Body of pancreas (tissue), 4 donors: ENCODE results near the gene DOK3. TPM values are rescaled to one million over a fixed set of nuclear protein-coding genes. Genes with fewer than 3 reads are reported as not detected.

ENCODE experiments used
- ATAC-seq: fragments of 150-250 bp; one replicate; pipeline ENCODE4 v1.9.1; 2016
- DNase-seq, 4 donors: peaks; one replicate each; pipeline ENCODE4 v3.0.0-alpha.2; 2019
- H3K27ac ChIP-seq, 4 donors: fragments of 200-600 bp; sonication (generic); 1 replicate in 3 of 4; 2 replicates in 1 of 4; pipeline versions ENCODE4 v1.5.1 to v1.6.1; 2016 to 2019; ENCODE audit warnings: mild to moderate bottlenecking in 1 of 4, mixed read lengths in 1 of 4, moderate library complexity in 1 of 4
- H3K27me3 ChIP-seq, 2 donors: fragments of 200-600 bp; sonication (generic); one replicate each; pipeline ENCODE4 v1.6.0; 2016; ENCODE audit warnings: mild to moderate bottlenecking in 1 of 2
- H3K36me3 ChIP-seq, 2 donors: fragments of 200-600 bp; sonication (generic); replicated peaks in 1 of 2; 2 replicates each; pipeline ENCODE4 v1.5.1; 2016; ENCODE audit warnings: low read depth in 2 of 2; ENCODE audit not compliant: insufficient read depth in 1 of 2
- H3K4me1 ChIP-seq: fragments of 200-600 bp; sonication (generic); one replicate; pipeline ENCODE4 v1.6.0; 2016
- H3K4me3 ChIP-seq, 2 donors: fragments of 200-600 bp; sonication (generic); 1 replicate in 1 of 2; 2 replicates in 1 of 2; pipeline ENCODE4 v1.5.1; 2016 to 2019
- H3K9me3 ChIP-seq, 3 donors: fragments of 200-600 bp; sonication (generic); 1 replicate in 2 of 3; 2 replicates in 1 of 3; pipeline ENCODE4 v1.5.1; 2016
- CTCF ChIP-seq, 7 experiments: fragments of 450-650 bp in 4 of 7; fragments of 200-600 bp in 3 of 7; sonication (generic) in 3 of 7; IDR thresholded peaks; one replicate each; pipeline ENCODE4 v1.5.1; 2016 to 2019; ENCODE audit warnings: antibody characterized with exemption in 7 of 7
- POLR2A ChIP-seq, 3 donors: fragments of 450-650 bp; IDR thresholded peaks; one replicate each; pipeline ENCODE4 v1.6.1; 2016; ENCODE audit warnings: antibody characterized with exemption in 3 of 3, mild to moderate bottlenecking in 2 of 3
- WGBS, 2 donors: methylation state at CpG; one replicate each; pipeline ENCODE4 v1.1.5; 2017; 5-methylcytosine and 5-hydroxymethylcytosine counted together
- intact Hi-C: fragments of 100-400 bp; cut with DNase I; formaldehyde crosslinking; loops from one replicate; pipeline ENCODE4 v1.15.1; 2023
- total RNA-seq, 2 donors: library from RNA; depleted of rRNA; stranded (reverse); fragments of >200 nt; gene quantifications; one replicate each; pipeline ENCODE4 v1.1.0, GENCODE V29; 2016

The DOK3 gene
- total RNA-seq, 2 donors from 2014 or later = 3.3 to 5.4 TPM

GRCh38 chr5:177550122-177550521 is 40.5 kb upstream of the DOK3 start:
- intact Hi-C loops = no loop called here
- Histone ChIP-seq H3K27me3 (no peaks in the 10 kb centered on the region), H3K4me1 (peaks cover 56% of the 10 kb centered on the region), H3K27ac (no peak overlapping the region), H3K4me3 (no peak overlapping the region), H3K36me3 (no peaks in the 10 kb centered on the region), H3K9me3 (no peaks in the 10 kb centered on the region)
- TF ChIP-seq CTCF (IDR thresholded peaks at IDR 0.05) (no peak), POLR2A (IDR thresholded peaks at IDR 0.05) (no peak)
- ATAC-seq (no peak), DNase-seq (no peak)
- WGBS, 2 donors = 80 to 82% methylated on average over 1 of the region's 1 CpG

GRCh38 chr5:177548495-177548894 is 38.9 kb upstream of the DOK3 start:
- peaks cover 60% of the 10 kb centered on the region for H3K4me1 ChIP-seq
- intact Hi-C loops = no loop called here

GRCh38 chr5:177547736-177548135 is 38.1 kb upstream of the DOK3 start:
- H3K4me3 ChIP-seq = no peak overlapping the region
- H3K27ac ChIP-seq = peak overlapping the region in 1 of 4 donors; percentile 35
- no peaks in the 10 kb centered on the region for H3K36me3 ChIP-seq
- DNase-seq (no peak), ATAC-seq (no peak)
- TF ChIP-seq CTCF (IDR thresholded peaks at IDR 0.05) (no peak), POLR2A (IDR thresholded peaks at IDR 0.05) (no peak)
- H3K9me3 ChIP-seq = no peaks in the 10 kb centered on the region
- intact Hi-C loops = no loop called here
- H3K4me1 ChIP-seq = peaks cover 52% of the 10 kb centered on the region
- WGBS, 2 donors = 67 to 71% methylated on average over 3 of the region's 3 CpGs
- no peaks in the 10 kb centered on the region for H3K27me3 ChIP-seq

More at GRCh38 chr5:177548495-177548894, 38.9 kb upstream of the DOK3 start:
- WGBS, 2 donors = 21 to 25% methylated on average over 1 of the region's 1 CpG
- H3K4me3 ChIP-seq = no peak overlapping the region
- TF ChIP-seq POLR2A (IDR thresholded peaks at IDR 0.05) (no peak), CTCF (IDR thresholded peaks at IDR 0.05) (no peak)
- ATAC-seq (peak; percentile 23), DNase-seq (no peak)
- peak overlapping the region in 2 of 4 donors; percentile 35 to 62 for H3K27ac ChIP-seq
- H3K9me3 ChIP-seq = no peaks in the 10 kb centered on the region
- no peaks in the 10 kb centered on the region for H3K36me3 ChIP-seq
- H3K27me3 ChIP-seq = no peaks in the 10 kb centered on the region

- TF ChIP-seq CTCF (IDR thresholded peaks at IDR 0.05) = peak in 1 of 7 experiments; percentile 10
- TF ChIP-seq POLR2A (IDR thresholded peaks at IDR 0.05) = no peak
- intact Hi-C loops = no loop called here
- peak in 3 of 4 donors; percentile 26 to 62 (median 58) for DNase-seq
Measured at GRCh38 chr5:177546258-177546741, 36.7 kb upstream of the DOK3 start.

More at GRCh38 chr5:177546258-177546741, 36.7 kb upstream of the DOK3 start:
- Histone ChIP-seq H3K4me1 (peaks cover 46% of the 10 kb centered on the region), H3K36me3 (no peaks in the 10 kb centered on the region), H3K4me3 (no peak overlapping the region), H3K27ac (peak overlapping the region in 3 of 4 donors; percentile 49 to 64 (median 51)), H3K9me3 (no peaks in the 10 kb centered on the region), H3K27me3 (no peaks in the 10 kb centered on the region)
- peak; percentile 77 for ATAC-seq
- WGBS, 2 donors = 67 to 71% methylated on average over 1 of the region's 1 CpG
